GM12865 (cell line): Measurements from ENCODE around the gene RRM2.

ENCODE experiments used
- DNase-seq: peaks from one replicate; pipeline ENCODE4 v3.0.0; 2010; ENCODE audit warnings: low read depth
- H3K4me3 ChIP-seq: 2 replicates; pipeline ENCODE4 v1.5.1; 2011; ENCODE audit warnings: mild to moderate bottlenecking, low read depth, low read length, control low read depth
- TF ChIP-seq, protein P1 (sequence below): IDR thresholded peaks from 2 replicates; pipeline ENCODE4 v1.5.1; 2011; ENCODE audit warnings: low read length, control low read depth, low read depth, inconsistent platforms; ENCODE audit not compliant: insufficient read depth; ENCODE audit errors: missing control alignments

The RRM2 gene

DNA sequence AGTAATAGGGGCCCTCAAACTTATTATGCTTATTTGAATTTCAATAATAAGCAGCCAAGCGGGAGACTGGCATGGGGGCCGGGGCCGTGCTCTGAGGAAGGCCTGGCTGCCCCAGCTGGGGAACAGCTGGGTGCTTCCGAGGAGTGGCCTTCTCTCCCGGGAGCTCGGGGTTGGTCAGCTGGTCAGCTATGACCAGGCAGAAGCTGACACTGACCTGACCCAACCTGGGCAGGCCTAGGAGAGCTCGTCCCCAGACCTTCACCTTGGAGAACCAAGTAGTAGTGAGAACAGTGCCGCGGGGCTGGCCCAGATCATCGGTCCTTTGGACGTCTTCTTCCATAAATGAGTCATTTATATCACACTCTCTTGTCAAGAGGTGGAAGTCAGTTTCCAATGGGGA is 36.1 kb downstream of the RRM2 start:
- no peak overlapping the region for H3K4me3 ChIP-seq
- TF ChIP-seq, protein P1, sequence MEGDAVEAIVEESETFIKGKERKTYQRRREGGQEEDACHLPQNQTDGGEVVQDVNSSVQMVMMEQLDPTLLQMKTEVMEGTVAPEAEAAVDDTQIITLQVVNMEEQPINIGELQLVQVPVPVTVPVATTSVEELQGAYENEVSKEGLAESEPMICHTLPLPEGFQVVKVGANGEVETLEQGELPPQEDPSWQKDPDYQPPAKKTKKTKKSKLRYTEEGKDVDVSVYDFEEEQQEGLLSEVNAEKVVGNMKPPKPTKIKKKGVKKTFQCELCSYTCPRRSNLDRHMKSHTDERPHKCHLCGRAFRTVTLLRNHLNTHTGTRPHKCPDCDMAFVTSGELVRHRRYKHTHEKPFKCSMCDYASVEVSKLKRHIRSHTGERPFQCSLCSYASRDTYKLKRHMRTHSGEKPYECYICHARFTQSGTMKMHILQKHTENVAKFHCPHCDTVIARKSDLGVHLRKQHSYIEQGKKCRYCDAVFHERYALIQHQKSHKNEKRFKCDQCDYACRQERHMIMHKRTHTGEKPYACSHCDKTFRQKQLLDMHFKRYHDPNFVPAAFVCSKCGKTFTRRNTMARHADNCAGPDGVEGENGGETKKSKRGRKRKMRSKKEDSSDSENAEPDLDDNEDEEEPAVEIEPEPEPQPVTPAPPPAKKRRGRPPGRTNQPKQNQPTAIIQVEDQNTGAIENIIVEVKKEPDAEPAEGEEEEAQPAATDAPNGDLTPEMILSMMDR: no peak
- DNase-seq: no peak

DNA sequence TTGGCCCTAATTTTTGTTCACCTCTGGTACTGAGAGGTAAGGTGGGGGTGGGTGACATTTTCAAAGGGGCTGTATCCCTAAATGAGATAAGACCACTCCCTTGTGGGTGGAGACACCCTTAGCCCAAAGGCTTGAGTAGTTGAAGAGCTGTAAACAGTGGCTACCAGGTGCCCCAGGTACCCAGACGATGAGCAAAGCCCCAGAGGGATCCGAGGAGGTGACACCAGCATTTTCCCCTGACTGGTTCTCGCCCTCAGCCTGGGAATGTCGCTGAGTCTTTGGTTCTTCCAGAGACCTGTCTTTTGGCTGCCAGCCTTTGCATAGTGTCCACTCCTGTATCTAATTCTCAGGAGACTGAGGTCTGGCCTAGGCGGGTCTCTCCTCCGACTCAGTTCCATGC is 36.5 kb downstream of the RRM2 start:
- TF ChIP-seq, protein P1: no peak
- no peak for DNase-seq
- H3K4me3 ChIP-seq: no peak overlapping the region

DNA sequence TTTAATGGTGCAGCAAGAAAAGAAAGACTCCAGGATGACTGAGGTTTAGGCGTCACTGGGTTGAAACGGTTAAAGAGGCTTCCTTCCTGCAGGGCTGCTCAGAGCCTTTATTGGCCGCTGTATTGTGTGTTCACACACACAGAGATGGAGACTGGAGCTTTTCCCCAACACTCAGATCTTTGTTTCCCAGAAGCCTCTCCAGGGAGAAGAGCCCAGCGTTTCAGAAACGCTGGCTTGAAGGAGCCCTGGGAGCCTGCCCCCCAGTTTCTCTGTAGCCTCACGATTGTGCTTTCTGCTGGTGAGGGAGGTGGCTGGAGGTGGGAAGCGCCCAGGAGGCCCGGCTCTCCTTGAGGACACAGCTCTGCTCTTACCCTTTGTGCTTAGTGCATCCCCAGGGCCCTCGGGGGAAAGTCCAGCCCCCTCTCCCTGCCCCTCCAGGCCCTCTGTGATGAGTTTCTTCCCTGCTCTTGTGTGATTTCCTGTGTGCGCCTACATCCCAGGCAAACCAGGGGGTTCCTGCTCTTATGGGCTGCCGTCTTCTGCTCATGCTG is 37.1 kb downstream of the RRM2 start:
- DNase-seq: no peak
- TF ChIP-seq, protein P1: no peak
- no peak overlapping the region for H3K4me3 ChIP-seq

DNA sequence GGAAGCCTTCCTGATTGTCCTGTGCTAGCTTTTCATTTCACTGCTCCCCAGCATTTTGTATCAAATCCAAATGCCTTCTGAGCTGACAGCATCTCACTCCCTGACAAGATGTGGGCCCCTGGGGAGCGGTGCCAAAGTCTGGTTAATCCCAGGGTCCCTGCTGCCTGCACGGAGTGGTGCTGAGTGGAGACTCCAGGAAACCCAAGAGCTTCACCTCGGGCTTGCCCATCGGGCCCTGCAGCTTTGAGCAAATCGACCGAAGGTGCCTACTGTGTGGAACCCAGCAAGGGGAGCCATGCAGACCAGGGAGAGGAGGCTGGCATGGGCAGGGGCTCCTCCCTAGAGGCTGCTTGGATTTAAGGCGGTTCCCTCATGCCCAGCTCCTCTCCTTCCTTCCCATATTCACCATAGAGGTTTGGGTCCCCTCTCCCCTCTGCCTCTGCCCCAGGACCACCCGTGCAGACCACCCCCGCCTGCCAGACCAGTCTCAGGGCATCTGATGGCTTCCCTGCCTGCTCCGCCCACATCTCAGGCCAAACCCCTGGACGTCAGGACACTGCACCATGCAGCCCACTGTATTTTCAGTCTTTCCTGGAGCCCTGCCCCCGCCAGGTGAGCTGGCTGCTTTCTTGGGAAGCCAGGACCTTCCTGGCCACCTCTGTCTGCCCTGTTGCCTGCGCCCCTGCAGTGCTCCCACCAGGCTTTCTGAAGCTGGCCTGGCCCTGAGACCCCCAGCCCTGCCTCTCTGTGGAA is 37.8 kb downstream of the RRM2 start:
- DNase-seq: no peak
- no peak overlapping the region for H3K4me3 ChIP-seq
- TF ChIP-seq, protein P1: no peak

DNA sequence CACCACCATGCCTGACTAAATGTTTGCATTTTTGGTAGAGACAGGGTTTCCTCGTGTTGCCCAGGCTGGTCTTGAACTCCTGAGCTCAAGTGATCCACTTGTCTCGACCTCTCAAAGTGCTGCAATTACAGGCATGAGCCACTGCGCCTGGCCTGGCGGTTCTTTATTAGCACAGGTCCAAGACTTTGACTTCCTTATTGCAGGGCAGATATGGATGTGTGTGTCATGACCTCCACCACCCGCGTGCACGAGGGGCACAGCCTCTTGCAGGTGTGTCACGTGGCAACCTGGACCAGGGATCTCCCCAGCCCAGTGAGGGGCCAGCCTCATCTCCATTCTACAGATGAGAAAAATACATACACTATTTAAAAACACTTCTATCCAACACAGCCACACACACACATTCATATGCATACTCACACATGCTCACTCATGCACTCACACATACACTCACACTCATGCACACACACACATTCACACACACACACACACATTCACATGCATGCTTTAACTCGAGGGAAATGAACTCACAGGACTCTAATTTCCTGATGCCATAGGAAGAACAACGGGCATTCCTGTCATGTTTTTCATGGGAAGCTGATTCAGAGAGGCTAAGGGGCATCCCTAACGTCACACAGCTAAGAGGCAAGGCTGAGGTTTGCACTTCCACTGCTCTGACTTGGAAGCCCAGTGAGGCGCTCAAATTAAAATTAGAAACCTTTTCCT is 38.8 kb downstream of the RRM2 start:
- DNase-seq: no peak

DNA sequence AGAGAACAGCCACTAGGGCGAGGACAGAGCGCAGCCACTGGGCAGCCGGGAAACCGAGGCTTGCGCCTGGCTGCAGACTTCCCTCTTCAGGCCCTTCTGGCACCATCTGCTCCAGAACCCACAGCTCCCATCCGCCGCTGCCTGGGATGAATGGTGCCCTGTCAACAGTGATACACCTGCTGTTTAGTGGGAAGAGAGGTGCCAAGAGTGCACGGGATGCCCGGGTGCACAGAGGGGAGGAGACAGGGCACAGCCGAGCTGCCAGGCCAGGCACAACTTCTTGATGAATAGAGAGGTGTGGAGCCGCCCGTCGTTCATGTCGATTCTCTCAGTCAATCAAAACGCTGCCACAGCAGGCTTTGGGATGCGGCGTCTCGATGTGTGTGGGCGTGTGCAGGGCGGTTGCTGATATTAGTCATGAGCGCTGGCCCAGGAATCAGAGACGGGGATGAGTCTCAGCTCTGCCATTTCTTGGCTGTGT is 39.5 kb downstream of the RRM2 start:
- TF ChIP-seq, protein P1: no peak
- DNase-seq: no peak
- H3K4me3 ChIP-seq: no peak overlapping the region

More for the DNA sequence above, 38.8 kb downstream of the RRM2 start:
- TF ChIP-seq, protein P1: no peak
- no peak overlapping the region for H3K4me3 ChIP-seq
